Neural progenitor cell (in vitro differentiated cells): Measurements from ENCODE around the gene KCNQ1. TPM values are rescaled to one million over a fixed set of nuclear protein-coding genes. Genes with fewer than 3 reads are reported as not detected.

Source experiments
- DNase-seq: peaks from one replicate; pipeline ENCODE4 v3.0.0-alpha.2; 2016; ENCODE audit warnings: low spot score
- H2AFZ ChIP-seq: fragments of 200-600 bp; sonication (generic); replicated peaks from 2 replicates; pipeline ENCODE4 v1.6.1; 2016; ENCODE audit warnings: antibody characterized with exemption
- H3F3A ChIP-seq: fragments of 200-600 bp; sonication (generic); 2 replicates; pipeline ENCODE4 v1.6.1; 2016; ENCODE audit warnings: antibody characterized with exemption, low read depth
- H3K27ac ChIP-seq: fragments of 200-600 bp; sonication (generic); 2 replicates; pipeline ENCODE4 v1.5.1; 2016; ENCODE audit warnings: mild to moderate bottlenecking
- H3K27me3 ChIP-seq: fragments of 200-600 bp; sonication (generic); 2 replicates; pipeline ENCODE4 v1.6.1; 2016; ENCODE audit warnings: mild to moderate bottlenecking, moderate library complexity
- H3K36me3 ChIP-seq: fragments of 200-600 bp; sonication (generic); 2 replicates; pipeline ENCODE4 v1.5.1; 2016
- H3K4me1 ChIP-seq: fragments of 200-600 bp; sonication (generic); 2 replicates; pipeline ENCODE4 v1.6.1; 2016; ENCODE audit warnings: mixed run types
- H3K4me2 ChIP-seq: fragments of 200-600 bp; sonication (generic); 2 replicates; pipeline ENCODE4 v1.6.1; 2016
- H3K4me3 ChIP-seq: fragments of 200-600 bp; sonication (generic); 2 replicates; pipeline ENCODE4 v1.5.1; 2016
- H3K79me2 ChIP-seq: fragments of 200-600 bp; sonication (generic); 2 replicates; pipeline ENCODE4 v1.6.1; 2016; ENCODE audit warnings: low read depth
- H3K9ac ChIP-seq: fragments of 200-600 bp; sonication (generic); 2 replicates; pipeline ENCODE4 v1.6.1; 2016
- H3K9me3 ChIP-seq: fragments of 200-600 bp; sonication (generic); 2 replicates; pipeline ENCODE4 v1.5.1; 2016; ENCODE audit warnings: low read depth
- H4K20me1 ChIP-seq: fragments of 200-600 bp; sonication (generic); 2 replicates; pipeline ENCODE4 v1.6.1; 2016; ENCODE audit warnings: low read depth
- H3K27ac Mint-ChIP-seq: 3 replicates; pipeline ENCODE4 v1.8.0; 2021; ENCODE audit warnings: mixed read lengths
- H3K27me3 Mint-ChIP-seq: 2 replicates; pipeline ENCODE4 v1.8.0; 2022; ENCODE audit warnings: low read depth, mild to moderate bottlenecking, inconsistent platforms, moderate library complexity, mixed read lengths; ENCODE audit not compliant: insufficient read depth
- H3K36me3 Mint-ChIP-seq: 3 replicates; pipeline ENCODE4 v1.8.0; 2021; ENCODE audit warnings: mixed read lengths
- H3K4me1 Mint-ChIP-seq: 3 replicates; pipeline ENCODE4 v1.8.0; 2021; ENCODE audit warnings: mixed read lengths
- H3K4me3 Mint-ChIP-seq: 3 replicates; pipeline ENCODE4 v1.8.0; 2021; ENCODE audit warnings: mild to moderate bottlenecking, moderate library complexity, mixed read lengths
- H3K9me3 Mint-ChIP-seq: 3 replicates; pipeline ENCODE4 v1.8.0; 2020; ENCODE audit warnings: mixed read lengths
- EZH2 ChIP-seq: fragments of 200-600 bp; sonication (generic); IDR thresholded peaks from 2 replicates; pipeline ENCODE4 v1.6.1; 2017; ENCODE audit warnings: antibody characterized with exemption, mild to moderate bottlenecking, moderate library complexity
- EZH2phosphoT487 ChIP-seq: fragments of 200-600 bp; sonication (generic); IDR thresholded peaks from 2 replicates; pipeline ENCODE4 v1.6.1; 2017; ENCODE audit warnings: antibody characterized with exemption
- total RNA-seq: library from RNA; depleted of rRNA; stranded (reverse); fragments of >200 nt; gene quantifications from 2 replicates; pipeline ENCODE4 v1.2.3, GENCODE V29; 2015; ENCODE audit warnings: low replicate concordance
- TF ChIP-seq, protein P1 (sequence below): fragments of 200-600 bp; sonication (generic); IDR thresholded peaks from 2 replicates; pipeline ENCODE4 v1.5.1; 2017; ENCODE audit warnings: antibody characterized with exemption, mild to moderate bottlenecking

KCNQ1 gene
- total RNA-seq, 1 donor from 2014 or later, result 0.11 TPM

DNA sequence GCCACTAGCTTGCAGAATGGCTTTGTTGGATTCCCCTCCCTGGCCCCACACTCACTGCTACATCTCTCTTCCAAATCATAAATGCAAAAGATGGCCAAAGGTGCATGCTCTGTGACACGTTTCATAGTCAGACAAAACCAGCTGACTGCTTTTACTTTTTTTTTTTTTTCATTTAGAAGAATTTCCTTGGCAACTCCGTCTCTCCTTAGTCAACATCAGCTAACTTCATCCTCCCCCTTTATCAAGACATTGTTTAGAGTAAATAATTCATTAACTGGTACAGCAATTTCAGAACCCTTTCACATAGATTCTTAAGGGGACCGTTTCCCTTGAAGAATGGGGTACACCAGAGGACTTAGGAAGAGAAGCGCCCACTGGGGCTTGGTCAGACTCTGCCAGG, 239.0 kb downstream of the KCNQ1 start:
- Histone ChIP-seq H3K9me3 (no peaks in the 10 kb centered on the region), H3K4me3 (no peak overlapping the region), H2AFZ (no peak overlapping the region), H3K79me2 (no peaks in the 10 kb centered on the region), H4K20me1 (peaks cover 31% of the 10 kb centered on the region), H3K27ac (no peak overlapping the region), H3K27me3 (no peaks in the 10 kb centered on the region), H3K36me3 (no peaks in the 10 kb centered on the region), H3K4me1 (peaks cover 7% of the 10 kb centered on the region), H3F3A (no peaks in the 10 kb centered on the region), H3K9ac (no peak overlapping the region), H3K4me2 (no peak overlapping the region)
- Mint-ChIP-seq H3K36me3 (peaks cover 2% of the 10 kb centered on the region), H3K4me1 (peaks cover 17% of the 10 kb centered on the region), H3K27me3 (peaks cover 5% of the 10 kb centered on the region), H3K27ac (no peak overlapping the region), H3K4me3 (no peak overlapping the region), H3K9me3 (no peaks in the 10 kb centered on the region)
- no peak for TF ChIP-seq EZH2
- TF ChIP-seq, protein P1, sequence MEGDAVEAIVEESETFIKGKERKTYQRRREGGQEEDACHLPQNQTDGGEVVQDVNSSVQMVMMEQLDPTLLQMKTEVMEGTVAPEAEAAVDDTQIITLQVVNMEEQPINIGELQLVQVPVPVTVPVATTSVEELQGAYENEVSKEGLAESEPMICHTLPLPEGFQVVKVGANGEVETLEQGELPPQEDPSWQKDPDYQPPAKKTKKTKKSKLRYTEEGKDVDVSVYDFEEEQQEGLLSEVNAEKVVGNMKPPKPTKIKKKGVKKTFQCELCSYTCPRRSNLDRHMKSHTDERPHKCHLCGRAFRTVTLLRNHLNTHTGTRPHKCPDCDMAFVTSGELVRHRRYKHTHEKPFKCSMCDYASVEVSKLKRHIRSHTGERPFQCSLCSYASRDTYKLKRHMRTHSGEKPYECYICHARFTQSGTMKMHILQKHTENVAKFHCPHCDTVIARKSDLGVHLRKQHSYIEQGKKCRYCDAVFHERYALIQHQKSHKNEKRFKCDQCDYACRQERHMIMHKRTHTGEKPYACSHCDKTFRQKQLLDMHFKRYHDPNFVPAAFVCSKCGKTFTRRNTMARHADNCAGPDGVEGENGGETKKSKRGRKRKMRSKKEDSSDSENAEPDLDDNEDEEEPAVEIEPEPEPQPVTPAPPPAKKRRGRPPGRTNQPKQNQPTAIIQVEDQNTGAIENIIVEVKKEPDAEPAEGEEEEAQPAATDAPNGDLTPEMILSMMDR, result no peak
- TF ChIP-seq EZH2phosphoT487, result no peak
- DNase-seq, result no peak

DNA sequence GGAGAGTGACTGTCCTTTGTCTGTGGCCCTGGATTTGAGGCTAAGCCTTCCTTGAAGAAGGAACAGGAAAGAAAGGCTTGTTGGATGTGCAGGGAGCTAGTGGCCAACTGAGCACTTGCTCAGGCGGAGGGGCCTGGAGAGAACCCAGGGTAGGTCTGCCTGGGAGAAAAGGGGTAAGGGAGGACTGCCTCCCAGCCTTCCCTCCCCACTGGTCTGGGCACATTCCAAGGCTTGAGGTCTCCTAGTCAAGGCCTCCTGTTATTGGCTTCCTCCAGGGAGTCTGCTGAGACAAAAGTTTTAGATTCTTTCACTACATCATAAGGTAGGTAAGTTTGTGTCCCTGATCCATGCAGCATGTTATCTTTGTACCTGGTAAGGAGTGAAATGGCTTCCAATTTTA, 239.8 kb downstream of the KCNQ1 start:
- no peak overlapping the region for H2AFZ ChIP-seq
- H3F3A ChIP-seq, result no peaks in the 10 kb centered on the region
- no peak for DNase-seq
- H3K4me1 ChIP-seq, result peaks cover 7% of the 10 kb centered on the region
- peaks cover 2% of the 10 kb centered on the region for H3K36me3 Mint-ChIP-seq
- H3K9ac ChIP-seq, result no peak overlapping the region
- H3K79me2 ChIP-seq, result no peaks in the 10 kb centered on the region
- H3K27me3 Mint-ChIP-seq, result peaks cover 5% of the 10 kb centered on the region
- no peak overlapping the region for H3K4me2 ChIP-seq
- peaks cover 38% of the 10 kb centered on the region for H4K20me1 ChIP-seq
- TF ChIP-seq EZH2phosphoT487, result no peak
- no peak for TF ChIP-seq EZH2
- TF ChIP-seq, protein P1, result no peak
- no peaks in the 10 kb centered on the region for H3K27me3 ChIP-seq
- H3K4me3 ChIP-seq, result no peak overlapping the region
- H3K4me1 Mint-ChIP-seq, result peaks cover 20% of the 10 kb centered on the region
- no peaks in the 10 kb centered on the region for H3K9me3 Mint-ChIP-seq
- H3K27ac ChIP-seq, result no peak overlapping the region
- H3K36me3 ChIP-seq, result no peaks in the 10 kb centered on the region
- H3K4me3 Mint-ChIP-seq, result no peak overlapping the region
- no peaks in the 10 kb centered on the region for H3K9me3 ChIP-seq
- H3K27ac Mint-ChIP-seq, result no peak overlapping the region

DNA sequence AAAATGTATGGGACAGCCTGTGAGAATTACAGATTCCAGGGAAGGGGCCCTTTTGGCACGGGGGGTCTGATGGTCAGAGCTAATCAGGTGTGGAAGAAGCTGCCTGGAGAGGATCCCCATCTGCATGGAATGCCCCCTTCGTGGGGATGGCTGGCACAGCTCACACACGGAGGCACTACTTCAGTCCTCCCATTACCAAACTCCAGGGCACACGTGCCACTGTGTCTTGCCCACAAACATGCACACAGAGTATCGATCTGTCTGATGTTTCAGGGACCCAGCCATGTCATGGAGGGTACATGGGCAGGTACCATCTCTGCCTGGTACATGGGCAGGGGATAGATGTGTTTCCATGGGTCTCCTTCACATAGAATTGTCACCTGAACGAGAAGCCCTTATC, 240.2 kb downstream of the KCNQ1 start:
- TF ChIP-seq EZH2 (no peak), EZH2phosphoT487 (no peak)
- TF ChIP-seq, protein P1, result no peak
- H3K36me3 Mint-ChIP-seq, result peaks cover 2% of the 10 kb centered on the region
- DNase-seq, result no peak
- peaks cover 22% of the 10 kb centered on the region for H3K4me1 Mint-ChIP-seq
- Histone ChIP-seq H3K9me3 (no peaks in the 10 kb centered on the region), H3K9ac (no peak overlapping the region), H3K27me3 (no peaks in the 10 kb centered on the region), H3K4me3 (no peak overlapping the region), H3K4me1 (peaks cover 7% of the 10 kb centered on the region), H4K20me1 (peaks cover 43% of the 10 kb centered on the region), H3F3A (no peaks in the 10 kb centered on the region), H3K4me2 (no peak overlapping the region), H3K36me3 (no peaks in the 10 kb centered on the region), H3K79me2 (no peaks in the 10 kb centered on the region), H2AFZ (no peak overlapping the region), H3K27ac (no peak overlapping the region)
- H3K4me3 Mint-ChIP-seq, result no peak overlapping the region
- H3K27ac Mint-ChIP-seq, result no peak overlapping the region
- peaks cover 7% of the 10 kb centered on the region for H3K27me3 Mint-ChIP-seq
- no peaks in the 10 kb centered on the region for H3K9me3 Mint-ChIP-seq
